COLO829 (cell line): Measurements from ENCODE around the gene RTP5.

Experiments used
- DNase-seq: peaks from one replicate; pipeline ENCODE4 v3.0.0; 2012; ENCODE audit warnings: low spot score

Gene RTP5

GRCh38 chr2:241887806-241888522 is 18.4 kb downstream of the RTP5 start:
- DNase-seq, result no peak

DNA sequence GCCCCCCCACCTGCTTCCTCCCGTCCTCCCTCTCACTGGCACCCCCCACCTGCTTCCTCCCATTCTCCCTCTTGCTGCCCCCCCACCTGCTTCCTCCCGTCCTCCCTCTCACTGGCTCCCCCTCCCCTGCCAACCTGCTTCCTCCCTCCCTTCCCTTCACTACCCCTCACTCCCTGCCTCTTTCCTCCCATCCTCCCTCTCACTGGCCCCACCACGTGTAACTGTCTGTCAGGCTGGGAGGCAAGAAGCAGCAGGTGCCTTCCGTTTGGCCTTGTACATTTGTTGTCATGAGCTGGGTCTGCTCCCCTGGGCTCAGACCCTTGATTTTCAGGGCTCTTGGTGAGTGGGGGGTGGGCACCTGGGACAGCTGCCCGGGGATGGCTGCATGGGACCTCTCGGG is 19.1 kb downstream of the RTP5 start:
- no peak for DNase-seq

DNA sequence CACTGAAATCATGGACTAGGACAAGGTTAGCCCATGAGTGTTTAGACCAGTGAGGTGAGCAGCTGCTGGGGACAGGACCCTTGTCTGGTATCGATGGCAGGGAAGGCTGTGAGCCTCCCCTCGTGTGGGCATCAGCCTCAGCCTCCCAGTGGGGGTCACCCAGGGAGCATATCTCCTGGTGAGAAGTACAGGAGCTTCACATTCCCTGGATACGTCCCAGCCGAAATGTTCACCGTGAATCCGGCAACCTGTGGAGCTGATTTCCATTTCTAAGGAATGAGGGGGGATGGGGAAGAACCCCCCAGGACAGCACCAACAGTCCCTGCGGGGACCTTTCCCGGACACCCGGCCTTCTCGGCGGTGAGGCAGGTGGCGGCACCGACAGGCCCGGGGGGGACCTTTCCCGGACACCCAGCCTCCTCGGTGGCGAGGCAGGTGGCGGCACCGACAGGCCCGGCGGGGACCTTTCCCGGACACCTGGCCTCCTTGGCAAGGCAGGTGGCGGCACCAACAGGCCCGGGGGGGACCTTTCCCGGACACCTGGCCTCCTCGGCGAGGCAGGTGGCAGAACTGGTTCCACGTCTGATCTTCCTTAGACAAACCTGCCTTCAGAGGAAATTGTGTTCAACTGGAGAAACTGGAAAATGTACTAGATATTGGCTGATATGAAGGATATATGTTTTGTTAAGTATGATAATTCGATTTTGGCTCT is 21.2 kb downstream of the RTP5 start:
- no peak for DNase-seq

GRCh38 chr2:241891315-241891987 is 21.9 kb downstream of the RTP5 start:
- no peak for DNase-seq

GRCh38 chr2:241891988-241892298 is 22.4 kb downstream of the RTP5 start:
- DNase-seq, result no peak

- DNase-seq, result no peak
Measured at GRCh38 chr2:241892299-241893137, 23.0 kb downstream of the RTP5 start.

GRCh38 chr2:241893265-241893664 is 23.7 kb downstream of the RTP5 start:
- no peak for DNase-seq

- DNase-seq, result no peak
Measured at GRCh38 chr2:241894056-241894641, 24.6 kb downstream of the RTP5 start.

DNA sequence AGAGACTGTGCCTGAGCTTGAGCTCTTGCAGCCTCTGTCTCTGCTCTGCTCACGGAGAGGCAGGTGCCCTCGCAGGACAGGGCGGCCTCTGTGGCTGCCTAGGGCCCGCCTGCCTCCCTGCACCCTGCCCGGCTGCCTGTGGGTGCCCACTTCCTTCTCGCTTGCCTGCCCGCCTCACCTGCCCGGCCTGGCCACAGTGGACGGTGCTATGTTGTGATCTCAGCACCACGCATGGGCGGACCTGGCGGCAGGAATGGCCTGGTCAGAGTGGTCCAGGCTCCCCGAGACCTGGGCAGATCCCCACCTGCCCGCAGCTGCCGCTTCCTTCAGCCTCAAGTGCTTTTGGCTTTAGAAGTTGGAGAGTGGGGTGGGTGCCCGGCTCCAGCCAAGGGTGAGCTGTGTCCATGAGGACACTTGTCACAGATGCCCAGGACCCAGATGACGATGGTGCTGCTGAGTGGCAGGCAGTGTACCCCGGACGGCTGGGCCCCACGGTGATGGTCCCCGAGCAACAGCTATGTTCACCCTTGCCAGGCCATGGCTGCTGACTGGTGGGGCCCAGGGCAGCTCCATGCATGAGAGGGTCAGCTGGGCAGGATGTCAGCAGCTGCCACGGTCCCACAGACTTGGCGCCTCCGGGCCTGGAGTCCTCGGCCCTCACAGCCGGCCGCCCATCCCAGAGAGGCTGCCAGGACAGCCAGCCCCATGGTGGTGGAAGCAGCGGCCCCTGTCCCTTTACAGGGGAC is 25.3 kb downstream of the RTP5 start:
- no peak for DNase-seq

DNA sequence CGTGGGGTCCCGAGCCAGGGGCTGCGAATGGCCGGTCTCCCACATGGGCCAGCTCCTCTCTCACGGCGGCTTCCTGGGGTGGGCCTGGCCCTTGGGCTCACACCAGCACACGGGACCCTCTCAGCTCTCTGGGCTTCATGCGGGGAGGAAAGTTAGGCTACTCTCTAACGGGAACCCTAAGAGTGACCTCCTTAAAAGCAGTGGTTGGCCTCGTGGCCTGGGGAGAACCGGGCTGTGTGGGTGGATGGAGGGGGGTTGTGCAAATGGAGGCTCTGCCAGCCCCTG is 25.8 kb downstream of the RTP5 start:
- no peak for DNase-seq

DNA sequence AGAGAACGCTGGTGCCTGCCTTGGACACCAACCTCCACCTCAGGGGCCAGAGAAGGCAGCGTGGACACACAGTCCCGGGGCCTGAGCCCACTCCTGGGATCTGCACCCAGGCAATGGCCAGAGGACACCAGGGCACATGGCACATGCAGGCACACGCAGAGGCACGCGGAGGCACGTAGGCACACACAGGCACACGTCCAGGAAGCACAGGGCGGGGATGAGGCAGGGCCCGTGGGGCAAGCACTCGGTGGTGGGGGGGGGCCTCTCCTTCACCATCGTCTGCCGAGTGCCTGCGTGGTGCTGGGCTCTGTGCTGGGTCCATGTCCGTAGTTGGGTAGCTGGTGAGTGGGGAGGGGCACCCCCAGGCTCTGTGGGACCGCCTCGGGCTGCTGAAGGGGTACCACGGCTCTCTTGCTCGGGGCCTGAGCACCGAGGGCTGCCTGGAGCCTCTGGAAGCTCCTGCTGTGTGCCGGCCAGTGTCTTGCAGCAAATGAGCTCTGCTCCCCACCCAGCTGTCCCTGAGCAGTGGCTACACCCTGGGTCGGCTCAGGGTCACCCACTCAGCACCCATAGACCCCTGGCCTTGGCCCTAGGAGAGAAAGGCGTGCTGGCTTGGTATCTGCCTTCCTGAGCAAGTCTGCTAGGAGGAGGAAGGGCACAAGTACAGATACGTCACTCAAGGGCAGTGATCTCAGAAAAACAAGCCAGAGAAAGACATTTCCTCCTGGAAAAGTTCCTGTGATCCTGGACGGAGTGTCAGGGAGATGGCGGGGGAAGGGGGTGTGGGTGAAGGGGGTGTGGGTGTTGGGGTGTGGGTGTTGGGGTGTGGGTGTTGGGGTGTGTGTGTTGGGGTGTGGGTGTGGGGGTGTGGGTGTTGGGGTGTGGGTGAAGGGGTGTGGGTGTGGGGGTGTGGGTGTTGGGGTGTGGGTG is 26.4 kb downstream of the RTP5 start:
- peak; percentile 50 for DNase-seq

GRCh38 chr2:241896746-241897201 is 27.2 kb downstream of the RTP5 start:
- no peak for DNase-seq

GRCh38 chr2:241897231-241897916 is 27.8 kb downstream of the RTP5 start:
- DNase-seq, result no peak

GRCh38 chr2:241898463-241899270 is 29.1 kb downstream of the RTP5 start:
- no peak for DNase-seq

GRCh38 chr2:241900251-241901017 is 30.9 kb downstream of the RTP5 start:
- no peak for DNase-seq

DNA sequence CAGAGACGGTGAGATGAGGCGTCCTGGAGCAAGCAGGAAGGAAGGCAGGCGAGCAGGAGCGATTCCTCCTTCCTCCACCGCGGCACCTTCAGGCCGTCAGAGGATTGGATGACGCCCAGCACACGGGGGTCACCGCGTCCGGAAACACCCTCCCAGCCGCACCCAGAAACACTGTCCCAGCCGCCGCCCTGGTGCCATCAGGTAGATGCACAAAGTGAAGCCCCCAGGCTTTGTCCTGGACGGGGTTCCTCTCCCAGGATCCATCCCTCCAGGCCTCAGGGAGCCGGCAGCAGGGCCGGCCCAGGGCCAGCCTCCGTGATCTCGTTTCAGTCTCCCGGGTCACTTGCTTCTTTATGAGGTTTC is 31.5 kb downstream of the RTP5 start:
- no peak for DNase-seq

GRCh38 chr2:241901500-241902351 is 32.2 kb downstream of the RTP5 start:
- no peak for DNase-seq
